Pancreas (tissue), 10 donors: ENCODE results near the gene DUSP28. TPM values are rescaled to one million over a fixed set of nuclear protein-coding genes. Genes with fewer than 3 reads are reported as not detected.

Experiments
- ATAC-seq, 4 donors: fragments of 200-7000 bp; cut with Tn5 transposase; one replicate each; pipeline versions ENCODE4 v1.8.0 to v1.9.1; 2020; ENCODE audit warnings: mild to moderate bottlenecking in 4 of 4, moderate library complexity in 4 of 4
- DNase-seq, 6 donors: peaks; one replicate each; pipeline ENCODE4 v3.0.0-alpha.2; 2020
- FAIRE-seq: peaks from 2 replicates; lab custom pipeline; 2012; peaks lifted over from hg19 to GRCh38; lab: Jason Lieb, UNC
- H3K27ac ChIP-seq, 4 donors: fragments of 200-600 bp; sonication (generic); 1 replicate in 3 of 4; 2 replicates in 1 of 4; pipeline versions ENCODE4 v1.5.0 to v1.8.0; 2020
- H3K27me3 ChIP-seq, 4 donors: fragments of 200-600 bp; one replicate each; pipeline ENCODE4 v1.8.0; 2021
- H3K36me3 ChIP-seq, 3 donors: fragments of 200-600 bp; sonication (generic) in 1 of 3; one replicate each; pipeline versions ENCODE4 v1.5.0 to v1.8.0; 2020 to 2021
- H3K4me1 ChIP-seq, 3 donors: fragments of 200-600 bp; one replicate each; pipeline ENCODE4 v1.8.0; 2021
- H3K4me3 ChIP-seq, 4 donors: fragments of 200-600 bp; sonication (generic) in 2 of 4; one replicate each; pipeline versions ENCODE4 v1.5.0 to v1.8.0; 2020 to 2021
- H3K9me3 ChIP-seq, 4 donors: fragments of 200-600 bp; one replicate each; pipeline ENCODE4 v1.8.0; 2021
- WGBS, 2 donors: extraction: QIAGEN DNeasy Blood & Tissue Kit; methylation state at CpG; one replicate each; pipeline ENCODE4 v1.1.7; 2013; 5-methylcytosine and 5-hydroxymethylcytosine counted together
- intact Hi-C, 3 donors: fragments of 100-400 bp; cut with DNase I; formaldehyde crosslinking; loops; one replicate each; pipeline versions ENCODE4 v1.11.1 to v1.14.2; 2022
- polyA plus RNA-seq, 2 donors: library from polyadenylated mRNA; stranded (reverse); fragments of 200-250 nt; gene quantifications; one replicate each; pipeline ENCODE4 v1.2.3, GENCODE V29; 2013
- total RNA-seq, 6 donors: library from RNA; stranded (reverse); fragmentation: NEBNext Ultra II Directional in 4 of 6; extraction: Animal tissue kit (Norgen Biotek cat#: 25700) in 4 of 6; gene quantifications; one replicate each; pipeline versions ENCODE4 v1.2.1 to v1.2.4, GENCODE V29; 2021 to 2023
- TF ChIP-seq, protein P1 (sequence below), 4 donors: fragments of 200-600 bp; sonication (generic) in 3 of 4; IDR thresholded peaks; one replicate each; pipeline versions ENCODE4 v1.5.0 to v1.8.0; 2021; ENCODE audit warnings: antibody characterized with exemption in 4 of 4
- donor health status: healthy with polysubstance abuse.
- donor health status: DM: no; HTN: no; CAD: no; lungs with moderate emphysema.
- donor health status: DM: no; HTN: no; CAD: no.
- donor health status: control.
- donor health status: control.
- donor health status: Bipolar disorder and iron deficiency.
- donor health status: DM: yes; HTN: yes; CAD: no.
- donor health status: DM: no; HTN: no; CAD: no.
- donor health status: DM: no; HTN: no; CAD: no.
- donor health status: DM: yes; HTN: yes; CAD: no.

DUSP28 gene
- total and polyA plus RNA-seq, 8 donors: 1.6 to 5.0 (median 2.7) TPM

DNA sequence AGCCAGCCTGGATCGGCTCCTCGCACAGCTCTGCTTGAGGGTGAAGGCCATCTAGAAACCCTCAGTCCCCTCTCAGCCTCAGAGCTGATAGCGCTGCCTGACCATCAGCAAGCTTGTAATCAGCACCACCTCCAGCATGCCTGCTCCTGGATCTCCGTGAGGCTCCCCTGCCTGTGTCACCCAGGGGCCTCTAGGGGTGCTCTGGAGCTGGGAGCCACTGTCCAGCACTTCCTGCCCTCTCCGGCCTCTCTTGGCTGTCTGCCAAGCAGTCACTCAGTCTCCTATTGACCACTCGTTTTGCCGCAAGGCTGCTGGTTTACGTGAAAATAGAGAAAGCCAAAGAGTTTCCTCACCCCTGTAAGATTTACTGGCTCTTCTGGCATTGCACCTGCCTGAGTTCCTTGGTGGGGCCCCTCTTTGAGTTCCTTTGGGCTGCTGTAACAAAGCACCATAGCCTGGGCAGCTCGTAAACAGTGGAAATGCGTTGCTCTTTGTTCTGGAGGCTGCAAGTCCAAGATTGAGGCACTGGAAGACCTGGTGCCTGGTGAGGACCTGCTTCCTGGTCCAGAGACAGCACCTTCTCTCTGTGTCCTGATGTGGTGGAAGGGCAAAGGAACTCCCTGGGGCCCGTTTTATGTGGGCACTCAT lies 44.3 kb downstream of the DUSP28 start:
- peak; percentile 76 to 94 (median 90) for ATAC-seq
- Histone ChIP-seq H3K27me3 (no peaks in the 10 kb centered on the region), H3K4me1 (no peaks in the 10 kb centered on the region), H3K36me3 (no peaks in the 10 kb centered on the region), H3K4me3 (no peak overlapping the region), H3K27ac (no peak overlapping the region), H3K9me3 (no peaks in the 10 kb centered on the region)
- TF ChIP-seq, protein P1, sequence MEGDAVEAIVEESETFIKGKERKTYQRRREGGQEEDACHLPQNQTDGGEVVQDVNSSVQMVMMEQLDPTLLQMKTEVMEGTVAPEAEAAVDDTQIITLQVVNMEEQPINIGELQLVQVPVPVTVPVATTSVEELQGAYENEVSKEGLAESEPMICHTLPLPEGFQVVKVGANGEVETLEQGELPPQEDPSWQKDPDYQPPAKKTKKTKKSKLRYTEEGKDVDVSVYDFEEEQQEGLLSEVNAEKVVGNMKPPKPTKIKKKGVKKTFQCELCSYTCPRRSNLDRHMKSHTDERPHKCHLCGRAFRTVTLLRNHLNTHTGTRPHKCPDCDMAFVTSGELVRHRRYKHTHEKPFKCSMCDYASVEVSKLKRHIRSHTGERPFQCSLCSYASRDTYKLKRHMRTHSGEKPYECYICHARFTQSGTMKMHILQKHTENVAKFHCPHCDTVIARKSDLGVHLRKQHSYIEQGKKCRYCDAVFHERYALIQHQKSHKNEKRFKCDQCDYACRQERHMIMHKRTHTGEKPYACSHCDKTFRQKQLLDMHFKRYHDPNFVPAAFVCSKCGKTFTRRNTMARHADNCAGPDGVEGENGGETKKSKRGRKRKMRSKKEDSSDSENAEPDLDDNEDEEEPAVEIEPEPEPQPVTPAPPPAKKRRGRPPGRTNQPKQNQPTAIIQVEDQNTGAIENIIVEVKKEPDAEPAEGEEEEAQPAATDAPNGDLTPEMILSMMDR (IDR thresholded peaks at IDR 0.05): peak; percentile 39 to 60 (median 50)
- peak; percentile 65 to 92 (median 78) for DNase-seq
- intact Hi-C loops: no loop called here
- FAIRE-seq: no peak
- WGBS, 2 donors: 26 to 29% methylated on average over 11 of the region's 11 CpGs

DNA sequence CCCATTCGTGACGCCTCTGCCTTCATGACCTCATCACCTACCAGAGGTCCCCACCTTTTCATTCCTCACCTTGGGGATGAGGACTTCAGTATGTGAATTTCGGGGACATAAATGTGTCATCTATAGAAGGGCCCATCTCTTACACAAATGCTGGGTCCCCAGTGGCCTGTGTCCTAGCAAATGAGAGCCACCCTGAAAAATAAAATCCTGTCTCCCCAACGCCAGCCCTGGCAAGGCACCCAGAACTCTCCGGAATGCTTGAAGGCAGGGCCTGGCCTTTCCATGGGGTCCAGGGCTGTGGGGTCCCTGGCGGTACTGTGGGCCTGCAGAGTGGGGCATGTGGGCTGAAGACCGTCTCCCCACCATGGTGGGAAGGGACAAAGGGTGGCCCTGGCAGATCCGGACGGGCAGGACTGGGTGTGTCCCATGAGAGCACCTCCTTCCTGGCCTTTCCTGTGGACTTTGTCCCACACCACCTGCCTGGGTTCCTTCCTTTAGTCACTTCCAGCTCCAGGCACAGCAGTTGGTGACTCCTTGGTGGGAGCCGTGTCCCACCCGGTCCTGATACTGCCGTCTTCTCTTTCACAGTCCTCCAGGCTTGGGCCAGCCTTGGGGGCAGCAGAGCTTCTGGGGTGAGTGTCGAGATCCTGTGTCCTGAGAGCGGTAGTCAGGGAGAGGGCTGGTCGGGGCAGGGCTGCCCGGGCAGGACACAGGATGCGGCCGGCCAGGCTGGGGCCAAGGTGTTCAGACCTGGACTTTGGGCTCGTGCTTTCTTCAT lies 45.0 kb downstream of the DUSP28 start:
- Histone ChIP-seq H3K36me3 (no peaks in the 10 kb centered on the region), H3K9me3 (no peaks in the 10 kb centered on the region), H3K27me3 (no peaks in the 10 kb centered on the region), H3K4me1 (no peaks in the 10 kb centered on the region), H3K27ac (no peak overlapping the region), H3K4me3 (no peak overlapping the region)
- ATAC-seq (peak; percentile 13 to 52 (median 50)), FAIRE-seq (no peak), DNase-seq (peak in 3 of 6 donors; percentile 18 to 62 (median 54))
- 79 to 82% methylated on average over 19 of the region's 19 CpGs for WGBS, 2 donors
- TF ChIP-seq, protein P1 (IDR thresholded peaks at IDR 0.05): no peak
- intact Hi-C loops: no loop called here

DNA sequence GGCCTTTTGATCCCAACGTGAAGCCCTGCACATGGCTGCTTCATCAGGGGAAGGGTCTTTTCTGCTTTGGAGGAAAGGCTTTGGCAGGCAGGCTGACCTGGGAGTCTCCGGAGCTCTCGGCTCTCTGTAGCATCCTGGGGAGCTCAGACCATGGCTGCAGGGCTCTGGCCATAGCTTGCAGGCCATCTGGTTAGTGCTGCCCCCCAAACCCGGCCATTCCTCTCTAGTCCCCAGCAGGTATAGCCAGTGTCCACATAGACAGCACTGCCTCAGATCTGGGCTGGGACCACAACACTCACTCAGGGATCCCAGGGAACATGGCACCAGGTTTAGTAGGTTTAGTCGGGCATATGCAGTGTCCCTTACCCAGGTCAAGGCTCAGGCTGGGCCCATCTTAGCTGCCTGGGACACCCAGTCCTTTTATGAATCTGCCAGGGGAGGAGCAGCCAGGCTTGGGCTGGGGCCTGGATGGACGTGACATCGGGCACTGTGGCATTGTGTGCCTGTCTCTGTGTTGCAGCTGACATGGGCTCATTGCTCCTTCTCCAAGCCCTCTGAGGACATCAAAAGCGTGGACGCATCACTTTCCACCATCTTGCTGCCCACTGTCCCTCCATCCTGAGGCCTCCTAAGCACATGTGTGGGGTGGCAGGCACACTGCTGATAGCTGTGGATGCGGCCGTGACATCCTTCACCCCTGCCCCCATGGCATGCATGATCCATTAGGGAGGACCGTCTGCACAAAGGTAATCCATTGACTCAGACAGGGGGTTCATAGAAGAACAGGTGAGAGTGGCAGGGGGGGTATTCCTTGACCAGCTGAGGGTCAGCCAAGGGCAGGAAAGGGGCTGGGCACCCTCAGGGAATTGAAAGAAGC lies 45.9 kb downstream of the DUSP28 start:
- DNase-seq: peak in 2 of 6 donors; percentile 44 to 46
- WGBS, 2 donors: 81 to 85% methylated on average over 12 of the region's 12 CpGs
- intact Hi-C loops: no loop called here

DNA sequence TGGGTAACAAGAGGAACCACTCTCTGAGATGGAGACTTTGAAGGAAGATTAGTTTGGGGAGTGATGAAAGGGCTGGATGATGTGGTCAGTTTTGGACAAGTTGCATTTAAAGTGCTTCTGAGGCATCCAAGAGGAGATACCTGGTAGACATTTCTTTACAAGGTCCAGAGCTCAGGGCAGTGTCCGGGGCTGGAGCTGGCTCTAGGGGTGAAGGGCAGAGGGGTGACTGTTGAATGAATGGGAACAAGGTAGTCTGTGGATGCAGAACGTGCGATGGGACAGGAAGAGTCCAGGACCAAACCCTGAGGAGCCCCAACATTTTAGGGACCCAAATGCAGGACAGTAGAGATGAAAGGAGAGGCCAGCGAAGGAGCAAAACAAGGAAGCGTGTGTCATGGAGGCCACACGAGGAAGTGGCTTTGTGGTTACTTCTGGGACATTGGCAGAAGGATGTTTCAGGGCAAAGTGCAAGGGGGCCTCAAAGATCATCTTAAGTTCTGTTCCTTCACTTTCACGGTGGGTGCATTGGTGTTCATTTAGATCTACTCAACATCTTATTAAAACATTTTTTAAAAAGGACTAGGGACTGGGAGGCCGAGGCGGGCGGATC lies 51.5 kb downstream of the DUSP28 start:
- Histone ChIP-seq H3K9me3 (no peaks in the 10 kb centered on the region), H3K4me3 (no peak overlapping the region), H3K36me3 (no peaks in the 10 kb centered on the region), H3K4me1 (no peaks in the 10 kb centered on the region), H3K27me3 (no peaks in the 10 kb centered on the region), H3K27ac (no peak overlapping the region)
- peak in 1 of 6 donors; percentile 19 for DNase-seq
- TF ChIP-seq, protein P1 (IDR thresholded peaks at IDR 0.05): no peak
- WGBS, 2 donors: 90 to 91% methylated on average over 10 of the region's 10 CpGs
- FAIRE-seq: no peak
- peak in 1 of 4 donors; percentile 63 for ATAC-seq
- intact Hi-C loops: no loop called here

More for the DNA sequence above, 45.9 kb downstream of the DUSP28 start:
- no peak for FAIRE-seq
- Histone ChIP-seq H3K27ac (no peak overlapping the region), H3K4me3 (no peak overlapping the region), H3K27me3 (no peaks in the 10 kb centered on the region), H3K36me3 (no peaks in the 10 kb centered on the region), H3K4me1 (no peaks in the 10 kb centered on the region), H3K9me3 (no peaks in the 10 kb centered on the region)
- TF ChIP-seq, protein P1 (IDR thresholded peaks at IDR 0.05): no peak
- no peak for ATAC-seq

Other genes starting within 250 kb of the DUSP28 start
- gene GPC1, start 124.7 kb upstream of the DUSP28 start, total RNA-seq: 10 to 100 TPM; 11.7 to 37.6 (median 16.3) TPM
- gene GPC1, start 124.7 kb upstream of the DUSP28 start, polyA plus RNA-seq: 10 to 100 TPM; 23.2 to 27.5 TPM
- 10 to 100 TPM in 4 of 6 donors, 1 to 10 TPM in 2; 6.9 to 11.8 (median 10.3) TPM for gene ANKMY1, start 2.4 kb upstream of the DUSP28 start, total RNA-seq
- 10 to 100 TPM; 11.3 to 20.1 TPM for gene ANKMY1, start 2.4 kb upstream of the DUSP28 start, polyA plus RNA-seq
- 10 to 100 TPM; 37.1 to 48.5 (median 39.6) TPM for gene RNPEPL1, start 8.1 kb downstream of the DUSP28 start, total RNA-seq
- gene RNPEPL1, start 8.1 kb downstream of the DUSP28 start, polyA plus RNA-seq: 100 to 1,000 TPM in 1 of 2 donors, 10 to 100 TPM in 1; 80.3 to 195 TPM
- 10 to 100 TPM in 3 of 6 donors, 1 to 10 TPM in 3; 8.6 to 19.0 (median 10.9) TPM for gene CAPN10, start 26.4 kb downstream of the DUSP28 start, total RNA-seq
- gene CAPN10, start 26.4 kb downstream of the DUSP28 start, polyA plus RNA-seq: 10 to 100 TPM; 47.0 to 49.3 TPM
- 1 to 10 TPM in 2 of 6 donors, under 1 TPM in 4; 0.35 to 1.4 (median 0.84) TPM for gene GPR35, start 65.1 kb downstream of the DUSP28 start, total RNA-seq
- gene GPR35, start 65.1 kb downstream of the DUSP28 start, polyA plus RNA-seq: 1 to 10 TPM; 4.1 to 4.6 TPM
- 100 to 1,000 TPM in 4 of 6 donors, 10 to 100 TPM in 2; 54.2 to 240 (median 132) TPM for gene AQP12B, start 122.5 kb downstream of the DUSP28 start, total RNA-seq
- 100 to 1,000 TPM; 158 to 217 TPM for gene AQP12B, start 122.5 kb downstream of the DUSP28 start, polyA plus RNA-seq
- gene AQP12A, start 131.5 kb downstream of the DUSP28 start, total RNA-seq: 100 to 1,000 TPM in 4 of 6 donors, 10 to 100 TPM in 2; 46.6 to 163 (median 104) TPM
- gene AQP12A, start 131.5 kb downstream of the DUSP28 start, polyA plus RNA-seq: 100 to 1,000 TPM; 284 to 744 TPM